Measurements from ENCODE around the gene CELF4.

GRCh38 chr18:37527395-37527794 is 38.2 kb downstream of the CELF4 start:
- no peak for TF ChIP-seq POLR2AphosphoS5 (IDR thresholded peaks at IDR 0.05)
- TF ChIP-seq POLR2A (IDR thresholded peaks at IDR 0.05): no peak
- no peak for TF ChIP-seq CTCF (IDR thresholded peaks at IDR 0.05)
- TF ChIP-seq EP300 (IDR thresholded peaks at IDR 0.05): no peak
